Posterior cingulate gyrus (tissue), 11 donors: ENCODE measurements around the gene CD200.
"Not testable (repeated sequence)": the region's sequence is repeated elsewhere in the genome, so short reads cannot be mapped to it uniquely, and the experiment has no call there.

Experiments used
- DNase-seq, 10 donors: peaks; one replicate each; pipeline versions ENCODE4 v3.0.0 to v3.0.0-alpha.2; 2020 to 2021; ENCODE audit warnings: mixed read lengths in 3 of 10
- intact Hi-C: fragments of 100-400 bp; cut with DNase I; formaldehyde crosslinking; loops from one replicate; pipeline ENCODE4 v1.15.1; 2023

Gene CD200

GRCh38 chr3:112354642-112355306 lies 21.8 kb downstream of the CD200 start:
- intact Hi-C loops = no loop called here
- no peak for DNase-seq

DNA sequence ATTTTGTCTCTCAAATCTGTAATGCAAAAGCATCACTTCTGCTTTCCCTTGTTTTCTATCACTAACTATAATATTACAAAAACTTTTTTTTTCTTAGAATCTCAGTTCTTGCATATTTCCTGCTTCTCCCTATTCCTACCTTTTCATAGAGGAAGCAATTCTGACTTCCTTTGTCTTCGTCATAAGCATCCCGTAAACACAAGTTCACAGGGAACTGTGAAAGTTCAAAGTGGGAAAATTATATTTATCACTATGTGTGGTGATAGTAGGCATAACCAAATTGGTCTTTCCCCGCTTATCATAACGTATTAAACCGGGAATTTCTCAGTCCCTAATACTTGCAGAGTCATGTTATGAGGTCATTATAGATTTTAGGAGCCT lies 22.3 kb downstream of the CD200 start:
- intact Hi-C loops = no loop called here
- no peak for DNase-seq

DNA sequence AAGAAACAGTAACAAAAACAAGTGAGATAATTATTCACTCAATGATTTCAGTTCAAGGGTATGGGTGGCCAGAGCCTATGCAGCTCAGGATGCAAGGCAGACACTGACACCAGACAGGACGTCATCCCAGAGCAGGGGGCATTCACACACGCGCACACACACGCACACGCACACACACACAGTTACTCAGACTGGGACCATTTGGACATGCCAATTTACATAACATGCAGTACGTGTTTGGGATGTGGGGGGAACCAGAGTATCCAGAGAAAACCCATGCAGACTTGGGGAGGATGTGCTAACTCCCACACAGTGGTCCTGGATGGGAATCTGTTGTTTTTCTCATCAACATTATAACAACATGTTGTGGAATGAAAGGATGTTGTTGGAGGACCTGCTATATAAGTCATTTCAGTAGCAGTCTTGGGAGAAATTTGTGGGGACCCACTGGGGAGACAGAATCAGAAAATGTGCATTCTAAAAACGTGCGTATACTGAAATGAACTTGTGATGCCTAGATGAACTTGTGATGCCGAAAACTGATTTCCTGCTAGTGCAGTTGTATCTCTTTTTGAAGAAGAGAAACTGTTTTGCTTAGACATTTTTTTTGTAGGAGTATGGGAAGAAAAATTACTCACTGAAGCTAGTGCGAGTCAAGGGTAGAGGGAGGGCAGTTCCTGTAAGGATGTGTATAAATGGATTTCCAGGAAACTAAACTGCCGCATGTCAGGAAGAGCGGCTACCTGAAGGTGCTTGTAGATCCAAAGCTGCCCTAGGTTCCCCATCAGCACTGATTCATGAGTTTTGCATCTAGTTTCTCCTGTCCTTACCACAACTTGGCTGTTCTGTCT lies 25.2 kb downstream of the CD200 start:
- intact Hi-C loops = no loop called here

GRCh38 chr3:112360561-112360960 lies 27.6 kb downstream of the CD200 start:
- DNase-seq = no peak
- intact Hi-C loops = no loop called here

More for the DNA sequence above, 25.2 kb downstream of the CD200 start:
- DNase-seq = peak in 1 of 10 donors; percentile 65

DNA sequence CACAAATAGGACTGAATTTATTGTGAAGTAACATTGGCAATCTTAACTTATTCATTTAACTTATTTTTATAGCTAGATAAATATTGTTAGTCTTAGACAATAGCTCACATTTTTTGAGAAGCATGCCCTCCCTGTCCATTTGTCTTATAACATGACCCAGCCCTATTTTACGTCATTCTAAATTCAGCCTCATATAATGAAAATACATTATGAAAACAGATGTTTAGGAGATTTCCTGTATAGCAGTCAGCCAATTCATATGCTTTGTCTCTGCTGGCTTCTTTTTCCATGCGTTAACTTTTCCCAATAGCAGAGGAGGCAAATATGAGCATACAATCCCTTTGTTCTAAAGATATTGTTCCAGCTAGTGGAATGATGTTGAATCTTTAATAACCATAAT lies 29.3 kb downstream of the CD200 start:
- DNase-seq = no peak
- intact Hi-C loops = no loop called here

DNA sequence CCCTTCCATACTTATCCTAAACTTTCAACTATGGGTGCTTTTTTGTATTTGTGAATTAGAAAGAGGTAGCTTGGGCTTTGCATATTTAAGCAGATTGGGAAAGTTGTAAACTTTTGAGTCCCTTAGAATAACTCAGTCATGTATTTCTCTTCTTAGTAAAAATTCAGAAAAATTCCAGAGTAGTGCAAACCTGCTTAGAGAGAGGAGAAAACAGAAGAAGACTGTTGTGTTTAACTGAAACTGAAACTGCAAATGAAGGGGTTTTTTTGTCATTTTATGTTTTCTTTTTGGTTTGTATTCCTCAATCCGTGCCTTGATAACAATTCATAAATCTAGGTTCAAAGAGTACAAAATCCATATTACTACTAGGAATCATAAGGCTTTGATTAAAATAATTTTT lies 31.3 kb downstream of the CD200 start:
- intact Hi-C loops = no loop called here
- no peak for DNase-seq

- intact Hi-C loops = no loop called here
- DNase-seq = no peak
Observed at GRCh38 chr3:112365035-112365434, 32.1 kb downstream of the CD200 start.

GRCh38 chr3:112365636-112366035 lies 32.7 kb downstream of the CD200 start:
- intact Hi-C loops = no loop called here
- DNase-seq = no peak

DNA sequence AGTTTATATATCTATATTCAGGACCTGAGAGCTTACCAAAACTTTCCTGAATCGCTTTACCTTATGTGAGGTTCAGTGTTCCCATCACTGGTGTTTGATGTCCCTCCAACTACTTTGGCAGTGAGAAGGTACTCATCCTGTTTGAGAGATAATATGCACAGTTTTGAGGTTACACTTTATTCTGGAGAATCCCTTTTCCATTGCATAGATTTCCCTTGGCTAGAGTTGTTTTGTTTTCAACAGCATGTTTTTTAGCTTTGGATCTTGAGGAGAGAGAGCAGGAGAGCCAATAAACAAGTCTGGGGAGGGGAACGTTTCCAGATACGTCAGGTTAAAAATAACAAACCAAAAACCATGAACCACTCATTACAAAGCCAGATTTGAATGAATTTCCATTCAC lies 33.6 kb downstream of the CD200 start:
- no peak for DNase-seq
- intact Hi-C loops = no loop called here

GRCh38 chr3:112371569-112371968 lies 38.6 kb downstream of the CD200 start:
- DNase-seq = no peak
- intact Hi-C loops = no loop called here

DNA sequence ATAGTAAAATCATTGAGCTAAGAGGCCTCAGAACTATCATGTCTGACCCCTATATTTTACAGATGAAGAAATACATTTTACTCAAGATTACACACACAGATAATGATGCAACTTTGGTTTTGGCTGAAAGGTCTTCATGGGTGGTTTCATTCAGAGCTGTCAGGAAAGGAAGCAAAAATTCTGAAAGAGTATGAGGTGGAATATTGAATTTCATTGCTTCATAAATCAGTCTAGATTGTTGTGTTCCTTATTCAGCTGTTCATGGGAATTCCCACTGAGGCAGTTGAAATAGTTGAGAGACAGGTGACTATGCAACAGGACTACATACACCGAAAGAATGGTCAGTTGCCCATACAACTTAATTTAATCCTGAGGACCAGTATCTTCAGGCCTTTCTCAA lies 39.4 kb downstream of the CD200 start:
- intact Hi-C loops = no loop called here
- DNase-seq = no peak

DNA sequence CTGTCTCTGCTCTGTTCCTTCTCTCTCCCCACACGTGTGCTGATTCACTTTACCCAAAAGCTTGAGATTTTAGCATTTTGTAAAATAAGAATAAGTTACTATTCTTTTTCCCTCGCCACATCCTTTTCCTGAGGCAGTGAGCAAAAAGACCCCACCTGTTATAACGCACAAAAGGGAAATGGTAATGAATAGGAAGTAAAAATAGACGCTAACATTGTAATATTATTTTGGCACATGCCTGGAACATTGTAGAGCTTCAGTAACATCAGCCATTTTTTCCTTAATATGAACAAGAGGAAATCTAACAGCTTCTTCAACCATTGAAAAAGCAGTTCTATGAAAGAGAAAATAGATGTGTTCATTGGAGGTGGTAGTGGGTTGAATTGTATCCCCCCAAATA lies 40.5 kb downstream of the CD200 start:
- intact Hi-C loops = no loop called here
- no peak for DNase-seq

- intact Hi-C loops = no loop called here
- DNase-seq = no peak
Observed at GRCh38 chr3:112373924-112374323, 41.0 kb downstream of the CD200 start.

DNA sequence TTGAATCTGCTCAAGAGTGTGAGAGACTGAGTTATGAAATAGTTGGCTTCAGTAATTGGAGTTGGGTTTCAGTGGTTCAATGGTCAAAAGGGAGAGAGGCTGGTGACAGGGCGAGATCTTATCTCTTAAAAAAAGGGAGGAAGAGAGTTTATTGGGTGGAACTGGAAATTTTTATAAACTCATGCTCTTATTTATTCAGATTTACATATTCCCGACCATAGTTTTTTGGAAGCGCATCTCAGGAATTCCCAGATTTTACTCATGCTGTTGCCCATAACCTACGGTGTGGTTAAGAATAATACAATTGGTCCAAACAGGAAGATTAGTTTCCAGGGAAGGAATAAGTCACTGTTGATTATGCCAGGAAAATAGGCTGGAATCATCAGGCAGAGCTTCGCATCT lies 41.4 kb downstream of the CD200 start:
- intact Hi-C loops = no loop called here
- no peak for DNase-seq

GRCh38 chr3:112375117-112375516 lies 42.2 kb downstream of the CD200 start:
- no peak for DNase-seq
- intact Hi-C loops = no loop called here

GRCh38 chr3:112376241-112376911 lies 43.4 kb downstream of the CD200 start:
- no peak for DNase-seq
- intact Hi-C loops = no loop called here

GRCh38 chr3:112376992-112377391 lies 44.0 kb downstream of the CD200 start:
- DNase-seq = no peak
- intact Hi-C loops = no loop called here

GRCh38 chr3:112377568-112378071 lies 44.7 kb downstream of the CD200 start:
- no peak for DNase-seq
- intact Hi-C loops = no loop called here

GRCh38 chr3:112378347-112378746 lies 45.4 kb downstream of the CD200 start:
- DNase-seq, intact Hi-C loops: not testable (repeated sequence)

GRCh38 chr3:112379020-112379690 lies 46.2 kb downstream of the CD200 start:
- intact Hi-C loops = no loop called here
- DNase-seq = no peak
